Epidermal melanocyte (primary cell): ENCODE data around the gene UGT8.

Source experiments
- DNase-seq: peaks from one replicate; pipeline ENCODE4 v3.0.0; 2011; ENCODE audit warnings: low spot score; ENCODE audit not compliant: insufficient read length

The UGT8 gene

DNA sequence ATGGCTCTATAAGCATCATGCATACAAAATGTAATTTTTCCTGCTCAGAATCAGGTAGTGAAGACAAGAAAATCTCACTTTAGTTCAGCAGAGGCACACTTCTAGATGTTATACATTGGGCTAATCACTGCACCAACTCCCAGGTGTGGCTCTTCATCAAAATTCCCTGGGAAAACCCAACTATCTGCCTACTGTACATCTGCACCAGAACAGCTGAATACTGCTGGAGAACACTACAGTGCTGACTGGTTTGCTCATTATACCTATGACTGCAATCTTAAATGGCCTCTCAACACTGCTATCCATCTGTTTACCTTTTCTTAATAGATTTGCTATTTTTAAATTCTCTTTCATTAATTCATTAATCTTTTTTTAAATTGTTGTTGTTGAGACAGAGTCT lies 92.0 kb downstream of the UGT8 start:
- no peak for DNase-seq

DNA sequence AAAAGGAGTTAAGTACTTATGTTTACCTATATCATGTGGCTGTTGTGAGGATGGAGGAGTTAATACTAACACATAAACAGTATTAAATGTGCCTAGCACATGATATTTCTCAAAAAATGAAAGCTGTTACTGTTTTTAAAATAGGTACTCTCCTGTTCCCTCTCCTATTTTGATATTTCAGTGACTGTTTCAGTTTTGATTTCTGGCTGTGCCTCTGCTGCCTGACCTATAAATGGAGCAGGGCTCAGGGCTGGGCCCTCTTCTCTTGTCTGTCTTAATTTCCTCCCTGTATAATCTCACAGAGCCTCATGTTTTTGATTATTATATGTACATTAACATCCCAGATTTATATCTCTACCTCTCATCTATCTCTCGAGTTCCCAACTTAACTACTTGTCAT lies 93.3 kb downstream of the UGT8 start:
- no peak for DNase-seq

DNA sequence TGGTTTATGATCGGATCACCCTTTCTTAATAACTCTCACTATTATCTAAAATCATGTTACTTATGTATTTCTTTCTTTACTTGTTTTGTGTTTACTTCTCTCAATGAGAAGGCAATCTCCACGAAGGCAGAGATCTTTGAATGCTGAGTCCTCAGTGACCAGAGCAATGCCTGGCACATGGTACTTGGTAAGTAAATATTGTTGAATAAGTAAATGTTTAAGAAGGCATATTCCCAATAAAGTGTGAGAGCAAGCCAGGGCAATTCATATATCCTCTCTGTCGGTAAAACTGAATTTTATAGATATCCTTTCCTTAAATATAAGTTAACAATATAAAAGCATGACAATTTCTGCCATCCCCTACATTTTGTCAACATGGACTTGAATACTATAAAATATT lies 94.4 kb downstream of the UGT8 start:
- no peak for DNase-seq

DNA sequence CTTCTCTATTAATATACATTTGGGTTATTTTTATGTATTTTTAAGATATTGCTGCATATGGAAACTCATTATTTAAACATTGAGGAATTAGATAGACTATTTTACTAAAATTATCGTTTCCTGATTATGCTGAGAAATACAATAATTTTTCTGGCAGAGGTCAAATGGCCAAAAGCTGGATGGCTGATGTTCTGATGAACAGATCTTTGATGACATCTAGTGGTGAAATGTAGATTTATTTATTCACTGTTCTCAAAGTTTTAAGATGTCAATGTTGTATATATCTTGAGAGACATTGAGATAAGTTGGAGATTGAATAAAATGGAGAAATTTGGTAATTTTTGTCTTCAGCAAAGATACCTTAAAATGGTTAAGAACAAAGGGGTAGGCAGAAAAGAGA lies 96.2 kb downstream of the UGT8 start:
- no peak for DNase-seq

DNA sequence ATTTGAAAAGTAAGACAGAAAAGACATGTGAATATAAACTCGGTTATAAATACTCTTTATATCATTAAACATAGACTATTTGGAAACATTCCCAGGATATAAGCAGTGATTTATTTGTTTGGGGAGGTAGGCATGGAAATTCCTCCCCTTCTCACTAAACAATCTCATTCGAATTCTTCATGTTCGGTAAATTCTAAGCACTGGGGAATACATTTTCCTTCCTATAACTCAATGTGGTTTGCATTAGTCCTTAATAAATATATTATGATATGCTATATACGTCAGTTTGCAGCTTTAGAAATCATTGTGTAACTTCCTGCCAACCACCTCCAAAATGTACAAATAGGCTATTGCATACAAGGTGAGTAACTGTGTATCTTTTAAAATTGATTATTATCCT lies 99.6 kb downstream of the UGT8 start:
- DNase-seq: no peak

DNA sequence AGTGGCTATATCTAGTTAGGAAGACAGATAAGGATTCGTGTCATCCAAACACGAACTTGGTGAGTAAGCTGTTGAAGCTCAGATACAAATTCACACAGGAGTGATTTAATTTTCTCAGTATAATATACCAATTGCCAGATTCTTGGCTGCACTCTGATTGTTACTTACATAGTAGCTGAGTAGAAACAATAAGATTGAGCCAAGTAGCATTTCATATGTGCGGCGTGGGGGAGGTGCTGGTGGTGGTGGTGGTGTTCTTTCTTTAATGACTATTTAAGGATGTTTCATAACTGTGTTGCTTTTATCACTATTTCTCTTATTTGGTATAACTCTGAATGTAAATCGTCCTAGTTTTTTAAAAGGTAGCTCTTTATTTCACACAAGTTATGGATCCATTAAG lies 102.9 kb downstream of the UGT8 start:
- DNase-seq: no peak

DNA sequence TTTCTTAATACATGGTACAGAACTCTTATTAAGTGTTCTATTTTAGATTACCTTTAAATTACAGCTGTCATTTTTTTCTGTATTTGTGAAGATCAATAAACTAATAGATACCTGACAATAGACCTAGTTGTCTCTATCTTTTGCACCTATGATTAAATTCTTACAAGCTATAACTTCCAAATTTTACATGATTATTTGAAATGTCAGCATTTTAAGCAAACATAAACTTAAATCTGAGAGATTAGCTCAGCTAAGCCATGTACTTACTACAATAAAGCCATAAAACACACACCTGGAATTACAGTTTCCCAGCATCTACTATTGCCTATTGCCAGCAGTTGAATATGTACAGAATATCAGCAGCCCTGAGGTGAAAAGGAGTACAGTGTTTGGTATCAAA lies 118.8 kb downstream of the UGT8 start:
- DNase-seq: no peak

DNA sequence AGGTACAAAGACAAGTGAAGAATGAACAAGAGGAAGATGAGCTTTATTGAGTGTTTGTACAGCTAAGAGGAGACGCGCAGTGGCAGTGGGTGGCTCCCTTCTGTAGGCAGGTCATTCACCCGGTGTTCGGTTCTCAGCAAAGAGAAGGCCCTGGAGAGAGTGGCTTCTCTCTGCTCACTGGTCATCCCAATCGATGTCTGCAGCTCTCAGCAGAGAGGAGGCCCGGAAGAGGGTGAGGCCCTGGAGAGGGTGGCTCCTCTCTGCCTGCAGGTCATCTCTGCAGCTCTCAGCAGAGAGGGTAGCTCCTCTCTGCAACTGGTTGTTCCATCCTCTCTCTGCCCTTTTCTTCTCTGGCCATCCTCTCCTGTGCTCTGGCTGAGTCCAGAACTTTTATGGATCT lies 126.5 kb downstream of the UGT8 start:
- DNase-seq: no peak

DNA sequence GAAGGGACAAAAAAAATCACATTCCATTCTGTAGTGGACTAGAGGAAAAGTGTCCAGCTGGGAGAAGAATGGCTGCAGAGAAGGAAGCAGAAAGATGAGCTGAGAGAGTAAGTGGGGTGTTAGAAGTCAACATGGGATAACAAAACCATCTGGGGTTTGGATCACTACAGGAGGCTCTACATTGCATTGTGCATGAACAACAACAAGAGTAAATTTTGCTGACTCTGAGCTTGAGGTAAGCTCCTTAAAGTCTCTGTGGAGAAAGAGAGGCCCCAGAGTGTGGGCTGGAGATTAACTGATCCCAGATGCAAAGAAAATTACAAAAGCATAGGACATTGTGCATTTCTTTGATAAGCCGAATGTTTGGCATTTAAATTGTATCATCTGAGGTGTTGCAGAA lies 128.9 kb downstream of the UGT8 start:
- DNase-seq: no peak
